Hypothalamus (tissue), 51 donors: ENCODE results near the gene GSTA2.
"Not testable (repeated sequence)": the region's sequence is repeated elsewhere in the genome, so short reads cannot be mapped to it uniquely, and the experiment has no call there.

Source experiments
- DNase-seq, 51 donors: peaks; one replicate each; lab custom pipeline; 2025; lab: John Stamatoyannopoulos, UW

GSTA2 gene

GRCh38 chr6:52763322-52763916 lies at the start of gene GSTA2:
Gene GSTA2, minus strand, starts transcription at chr6:52763475. Its CDS starts 5,528 bp downstream, at chr6:52757947.
- DNase-seq: not testable (repeated sequence)

GRCh38 chr6:52809777-52810176 lies 46.5 kb upstream of the GSTA2 start:
- not testable (repeated sequence) for DNase-seq

- no peak for DNase-seq
Observed at GRCh38 chr6:52808660-52809059, 45.4 kb upstream of the GSTA2 start.

- DNase-seq: not testable (repeated sequence)
Observed at GRCh38 chr6:52803668-52804255, 40.5 kb upstream of the GSTA2 start, which contains the start of gene GSTA1. Gene GSTA1, minus strand, starts transcription at chr6:52803816. Its CDS starts 4,549 bp downstream, at chr6:52799267.

- no peak for DNase-seq
Observed at GRCh38 chr6:52802806-52803205, 39.5 kb upstream of the GSTA2 start.

- no peak for DNase-seq
Observed at GRCh38 chr6:52801188-52801841, 38.0 kb upstream of the GSTA2 start.

GRCh38 chr6:52799272-52799671 lies 36.0 kb upstream of the GSTA2 start:
- DNase-seq: not testable (repeated sequence)

- not testable (repeated sequence) for DNase-seq
Observed at GRCh38 chr6:52794366-52794765, 31.1 kb upstream of the GSTA2 start.

- no peak for DNase-seq
Observed at GRCh38 chr6:52790861-52791260, 27.6 kb upstream of the GSTA2 start.

- not testable (repeated sequence) for DNase-seq
Observed at GRCh38 chr6:52789658-52790057, 26.4 kb upstream of the GSTA2 start.

- peak in 1 of 51 donors; percentile 6 for DNase-seq
Observed at GRCh38 chr6:52788478-52788877, 25.2 kb upstream of the GSTA2 start.

GRCh38 chr6:52787917-52788316 lies 24.6 kb upstream of the GSTA2 start:
- no peak for DNase-seq

GRCh38 chr6:52786249-52786956 lies 23.1 kb upstream of the GSTA2 start:
- no peak for DNase-seq

- DNase-seq: not testable (repeated sequence)
Observed at GRCh38 chr6:52782696-52783274, 19.5 kb upstream of the GSTA2 start.

- DNase-seq: not testable (repeated sequence)
Observed at GRCh38 chr6:52782209-52782608, 18.9 kb upstream of the GSTA2 start.

GRCh38 chr6:52779237-52779636 lies 16.0 kb upstream of the GSTA2 start:
- no peak for DNase-seq

- not testable (repeated sequence) for DNase-seq
Observed at GRCh38 chr6:52776711-52777351, 13.6 kb upstream of the GSTA2 start.

GRCh38 chr6:52769399-52769798 lies 6.1 kb upstream of the GSTA2 start:
- not testable (repeated sequence) for DNase-seq

- DNase-seq: not testable (repeated sequence)
Observed at GRCh38 chr6:52767658-52768057, 4.4 kb upstream of the GSTA2 start.
